CD4-positive, alpha-beta T cell treated with Interleukin-4 for 4 hours (primary cell): ENCODE results near the gene MCCC1.
"Not testable (repeated sequence)": the region's sequence is repeated elsewhere in the genome, so short reads cannot be mapped to it uniquely, and the experiment has no call there.

Experiments
- DNase-seq: peaks from one replicate; pipeline ENCODE4 v3.0.0-alpha.2; 2020

MCCC1 gene

DNA sequence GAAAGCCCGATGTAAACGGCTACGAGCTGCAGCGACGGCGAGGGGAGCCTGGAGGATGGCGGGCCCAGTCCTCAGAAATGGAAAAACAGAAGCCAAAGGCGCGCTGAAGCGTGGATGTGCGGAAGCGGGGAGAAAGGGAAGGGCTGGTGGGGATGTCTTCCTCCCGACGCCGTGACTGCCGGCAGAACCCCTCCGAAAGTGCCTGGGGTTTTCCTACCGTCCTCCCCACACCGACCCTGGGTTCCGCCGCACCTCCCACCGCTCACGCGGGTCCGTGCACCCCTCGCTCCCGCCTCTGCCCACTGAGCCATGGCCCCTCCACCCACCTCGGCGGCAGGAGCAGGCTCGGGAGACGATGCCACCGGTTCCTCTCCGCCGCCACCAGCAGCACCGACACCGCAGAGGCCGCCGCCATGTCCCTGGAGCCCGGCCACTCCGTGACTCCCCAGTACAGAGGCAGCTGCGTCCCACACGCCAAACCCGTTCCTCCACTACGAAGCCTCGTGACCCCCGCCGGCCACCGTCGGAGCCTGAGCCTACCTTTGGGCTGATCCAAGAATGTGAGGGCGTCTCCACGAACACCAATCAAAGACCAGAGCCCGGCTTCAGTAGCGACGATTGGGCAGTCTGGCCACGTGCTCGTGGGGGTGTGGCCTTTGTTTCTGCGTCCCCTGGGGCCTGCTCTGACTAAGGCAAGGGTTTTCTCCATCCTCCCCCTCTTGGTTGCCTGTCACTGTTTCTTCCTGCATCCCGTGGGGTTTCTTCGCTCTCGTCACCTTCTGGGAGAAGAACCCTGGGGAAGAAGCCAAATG, at the start of gene MCCC1:
MCCC1 (minus strand) TSS at position 471 of the 812 bp plus-strand sequence; CDS start at position 415, 56 bp downstream.
- peak; percentile 98 for DNase-seq

- no peak for DNase-seq
Observed at GRCh38 chr3:183148056-183148455, 48.8 kb upstream of the MCCC1 start.

DNA sequence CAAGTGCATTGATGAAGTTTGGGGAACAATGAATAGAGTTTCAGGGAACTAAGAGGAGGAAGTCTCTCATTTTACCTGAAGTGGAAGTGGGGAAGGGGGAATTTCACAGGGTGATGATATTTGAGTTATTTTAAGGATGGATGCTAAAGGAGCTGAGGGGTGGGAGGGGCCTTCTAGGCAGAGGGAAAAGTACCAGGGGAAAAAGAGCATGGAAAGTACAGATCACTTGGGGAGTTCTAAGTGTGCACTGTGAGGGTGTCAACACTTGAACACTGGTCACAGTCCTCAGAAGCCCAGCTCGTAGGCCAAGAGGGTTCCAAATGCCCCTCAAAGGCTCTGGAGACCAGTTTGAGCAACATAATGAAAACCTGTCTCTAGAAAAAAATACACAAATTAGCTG, 45.1 kb upstream of the MCCC1 start:
- no peak for DNase-seq

GRCh38 chr3:183142199-183142598, 42.9 kb upstream of the MCCC1 start:
- no peak for DNase-seq

DNA sequence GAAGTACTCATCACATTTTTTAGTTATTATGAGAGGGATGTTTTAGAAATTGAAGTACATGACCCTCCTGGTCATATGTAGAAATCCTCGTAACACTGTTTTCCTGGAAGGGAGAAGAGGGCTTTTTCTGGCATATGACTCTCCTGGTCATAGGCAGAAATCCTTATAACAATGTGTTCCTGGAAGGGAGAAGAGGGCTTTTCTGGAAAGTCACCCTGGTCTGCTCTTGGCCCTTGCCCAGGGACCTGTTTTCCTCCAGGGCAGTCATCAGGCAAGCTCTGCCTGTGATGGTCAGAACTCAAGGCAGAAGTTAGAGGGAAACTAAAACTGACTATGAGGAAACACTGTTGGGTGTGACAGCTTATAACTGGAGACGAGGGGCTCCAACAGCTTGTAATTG, 35.5 kb upstream of the MCCC1 start:
- DNase-seq, result no peak

GRCh38 chr3:183132409-183132808, 33.1 kb upstream of the MCCC1 start:
- DNase-seq, result no peak

DNA sequence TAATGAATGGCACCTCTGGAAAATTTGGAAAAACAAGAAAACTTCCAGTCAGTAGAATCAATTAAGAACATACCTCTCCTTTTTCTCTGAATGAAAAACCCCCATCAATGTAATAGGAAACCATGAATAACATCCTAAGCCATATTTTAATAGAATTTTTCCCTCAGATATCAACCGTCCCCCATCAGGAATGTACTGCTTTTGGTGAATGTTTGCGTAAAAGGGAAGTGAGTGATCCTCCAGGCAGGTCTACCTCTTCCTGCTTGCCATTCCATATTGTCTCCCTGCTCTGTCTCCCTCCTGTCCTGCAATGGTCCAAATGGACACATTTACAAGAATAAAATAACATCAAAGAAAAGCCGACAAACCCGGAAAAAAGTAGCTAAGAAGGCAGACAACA, 32.4 kb upstream of the MCCC1 start:
- no peak for DNase-seq

DNA sequence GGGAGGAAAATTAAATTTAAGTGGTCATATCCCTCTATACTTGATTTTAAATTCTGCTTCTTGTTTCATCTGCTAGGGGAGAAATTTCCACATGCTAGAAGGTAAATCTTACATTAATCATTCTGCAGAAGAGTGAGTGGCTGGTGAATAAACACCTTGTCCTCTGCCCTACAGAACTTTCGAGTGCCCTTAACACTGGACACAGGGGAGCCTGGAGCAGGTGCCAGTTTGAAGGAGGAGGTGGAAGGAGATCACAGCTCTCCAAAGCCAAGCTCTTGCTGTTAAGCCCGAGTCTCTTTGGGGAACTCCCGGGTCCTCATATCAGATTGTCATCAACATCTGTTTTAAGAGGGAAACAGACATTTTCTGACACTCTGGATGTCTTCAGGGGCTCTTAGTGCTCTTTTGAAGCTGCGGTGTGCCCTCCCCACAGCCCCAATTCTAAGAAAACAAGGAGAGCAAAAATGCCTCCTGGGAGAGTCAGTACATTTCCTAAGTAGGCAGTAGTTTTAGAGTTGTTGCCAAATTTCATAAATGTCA, 32.0 kb upstream of the MCCC1 start:
- no peak for DNase-seq

DNA sequence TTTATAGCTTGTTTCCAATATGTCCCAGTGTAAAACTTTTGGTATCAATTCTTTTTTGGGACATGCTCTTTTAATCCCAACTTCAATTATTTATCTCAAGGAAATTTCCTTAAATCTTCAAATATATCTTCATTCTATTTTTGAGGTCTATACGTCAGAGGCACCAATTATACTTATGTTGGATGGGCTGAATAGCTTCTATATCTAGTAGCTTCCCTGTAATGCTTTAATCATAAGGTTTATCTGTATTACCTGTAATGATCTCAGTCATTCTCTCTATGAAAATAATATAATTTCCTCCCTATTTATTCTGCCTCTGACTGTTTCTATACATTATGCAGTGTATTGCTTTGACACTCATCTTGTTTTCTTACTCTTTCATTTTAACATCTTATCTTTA, 29.9 kb upstream of the MCCC1 start:
- no peak for DNase-seq

GRCh38 chr3:183128709-183129108, 29.4 kb upstream of the MCCC1 start:
- DNase-seq, result no peak

- no peak for DNase-seq
Observed at GRCh38 chr3:183123891-183124290, 24.6 kb upstream of the MCCC1 start.

DNA sequence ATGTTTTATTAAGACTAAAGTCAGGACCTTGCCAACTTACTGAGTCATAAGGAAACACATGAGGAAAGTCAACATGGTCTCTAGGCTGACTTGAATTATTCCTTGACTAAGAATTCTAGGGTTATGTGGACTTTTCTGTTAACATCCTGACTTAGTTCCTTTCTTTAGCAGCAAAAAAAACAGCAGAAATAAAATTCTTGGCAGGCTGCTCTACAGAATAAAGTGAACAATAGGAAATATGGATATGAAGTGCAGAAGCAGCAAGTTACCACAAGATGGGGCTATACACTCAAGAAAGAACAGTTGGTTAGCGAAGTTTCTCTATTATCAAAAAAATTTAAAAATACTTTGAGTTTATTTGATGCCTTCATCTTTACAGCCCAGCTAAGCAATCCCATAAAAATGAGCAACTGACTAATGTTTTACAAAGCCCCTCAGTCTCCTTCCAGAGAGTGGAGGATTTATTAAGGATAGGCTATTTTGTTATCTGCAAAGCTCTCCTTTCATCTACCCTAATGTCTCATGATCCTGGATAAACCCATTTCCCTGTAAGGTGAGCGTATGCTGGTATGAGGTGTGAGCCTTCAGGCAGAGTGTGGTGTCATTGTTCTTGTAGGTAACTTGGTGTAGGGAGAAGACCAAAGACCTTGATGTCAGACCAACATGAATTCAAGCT, 23.1 kb upstream of the MCCC1 start:
- peak; percentile 56 for DNase-seq

DNA sequence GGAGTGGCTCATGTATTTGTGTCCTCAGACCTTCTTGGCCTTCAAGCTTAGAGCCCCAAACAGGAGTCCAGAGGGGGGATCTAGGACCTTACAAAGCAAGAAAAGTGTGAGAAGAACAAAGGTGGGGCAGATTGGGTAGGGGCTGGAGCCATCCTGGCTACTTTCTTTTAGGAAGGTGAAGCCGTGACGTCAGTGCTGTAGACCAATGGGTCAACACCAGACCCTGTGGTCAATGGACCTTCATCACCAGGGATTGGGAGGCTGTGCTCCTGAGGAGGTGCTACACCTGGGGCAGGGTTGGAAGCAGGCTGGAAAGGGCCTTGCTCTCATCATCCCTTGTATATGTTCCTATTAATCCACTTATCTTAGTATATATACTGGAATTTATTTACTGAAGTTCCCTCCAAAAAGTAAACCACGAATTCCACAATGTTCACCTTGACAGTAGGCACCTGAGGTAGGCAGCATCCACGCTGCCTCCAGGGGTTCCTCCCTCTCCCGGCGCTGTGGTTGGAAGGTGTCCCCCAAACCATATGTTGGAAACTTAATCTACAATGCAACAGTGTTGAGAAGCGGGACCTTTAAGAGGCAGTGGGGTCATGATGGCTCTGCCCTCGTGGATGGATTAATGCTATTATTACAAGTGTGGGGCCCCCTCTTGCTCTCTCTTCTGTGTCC, 21.4 kb upstream of the MCCC1 start:
- no peak for DNase-seq

GRCh38 chr3:183117056-183117455, 17.8 kb upstream of the MCCC1 start:
- DNase-seq, result no peak

DNA sequence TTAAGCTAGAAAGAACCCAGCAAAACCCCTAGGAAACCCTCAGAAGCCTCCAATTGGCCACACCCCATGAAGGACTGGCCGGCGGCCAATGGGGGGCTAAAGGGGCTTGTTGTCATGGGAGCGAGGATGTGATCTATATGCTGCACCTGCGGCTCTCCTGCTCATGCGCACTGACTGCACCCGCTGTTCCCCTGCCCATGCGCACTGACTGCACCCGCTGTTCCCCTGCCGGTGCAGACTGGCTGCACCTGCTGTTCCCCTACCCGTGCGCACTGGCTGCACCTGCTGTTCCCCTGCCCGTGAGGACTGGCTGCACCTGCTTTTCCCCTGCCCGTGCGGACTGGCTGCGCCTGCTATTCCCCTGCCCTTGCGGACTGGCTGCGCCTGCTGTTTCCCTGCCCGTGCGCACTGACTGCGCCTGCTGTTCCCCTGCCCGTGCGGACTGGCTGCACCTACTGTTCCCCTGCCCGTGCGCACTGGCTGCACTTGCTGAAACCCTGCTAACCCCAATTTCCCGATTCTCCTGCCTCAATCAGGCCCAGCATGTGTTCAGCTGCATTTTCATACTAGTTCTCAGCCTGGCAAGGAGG, 16.8 kb upstream of the MCCC1 start:
- peak; percentile 45 for DNase-seq

DNA sequence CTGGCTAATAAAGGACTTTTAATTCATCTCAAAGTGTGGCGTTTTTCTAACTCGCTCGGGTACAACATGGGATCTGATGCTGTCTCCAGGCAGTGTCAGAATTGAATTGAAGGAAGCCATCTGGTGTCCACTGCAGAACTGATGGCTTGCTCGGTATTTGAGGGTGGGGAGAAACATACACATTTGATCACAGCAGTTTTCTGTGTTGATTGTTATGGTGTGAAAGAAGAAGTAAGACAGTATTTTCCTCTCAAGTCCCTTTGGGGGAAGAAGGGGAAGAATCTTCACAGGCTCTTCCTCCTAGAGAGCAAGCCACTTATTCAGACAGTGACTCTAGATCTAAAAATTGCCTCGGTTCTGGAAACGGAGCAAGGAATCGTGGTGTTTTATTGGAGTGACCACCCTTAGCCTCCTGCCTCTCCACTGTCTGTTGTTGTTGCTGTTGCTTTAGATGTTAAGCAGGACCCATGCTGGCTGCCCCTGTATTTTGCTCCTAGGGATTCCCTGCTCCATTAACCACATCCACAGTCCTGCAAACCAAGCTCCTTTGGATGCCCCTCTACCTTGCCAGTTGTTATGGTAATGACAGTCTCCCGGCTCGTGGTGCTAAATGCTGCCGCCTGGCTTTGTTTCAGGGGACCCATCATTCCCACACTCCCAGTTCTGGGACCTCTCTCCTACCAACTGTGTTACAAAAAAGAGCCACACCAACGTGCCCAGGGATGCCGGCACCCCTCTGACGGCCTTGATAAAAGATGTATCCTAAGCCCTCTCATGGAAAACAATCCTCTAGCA, 15.3 kb upstream of the MCCC1 start:
- DNase-seq, result no peak

GRCh38 chr3:183109847-183110246, 10.6 kb upstream of the MCCC1 start:
- DNase-seq, result not testable (repeated sequence)

DNA sequence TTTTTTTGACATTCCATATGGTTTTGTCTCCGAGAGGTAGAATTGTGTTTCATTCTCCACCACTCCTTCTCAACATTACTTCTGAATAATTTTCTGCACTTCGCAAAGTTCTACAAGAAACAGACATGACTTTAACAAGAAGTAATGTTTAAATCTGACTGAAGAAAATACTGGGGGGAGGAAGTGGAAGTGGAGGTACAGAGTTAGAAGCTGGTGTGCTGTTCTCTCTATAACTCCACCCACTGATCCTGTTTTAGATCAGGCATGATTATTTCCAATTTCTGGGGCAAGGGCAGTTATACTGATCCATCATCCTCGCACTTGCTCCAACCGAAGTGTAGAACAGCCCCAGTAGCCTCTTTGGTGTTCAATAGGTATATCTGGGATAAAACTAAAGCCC, 9.2 kb upstream of the MCCC1 start:
- DNase-seq, result no peak

GRCh38 chr3:183108001-183108449, 8.7 kb upstream of the MCCC1 start:
- DNase-seq, result no peak

DNA sequence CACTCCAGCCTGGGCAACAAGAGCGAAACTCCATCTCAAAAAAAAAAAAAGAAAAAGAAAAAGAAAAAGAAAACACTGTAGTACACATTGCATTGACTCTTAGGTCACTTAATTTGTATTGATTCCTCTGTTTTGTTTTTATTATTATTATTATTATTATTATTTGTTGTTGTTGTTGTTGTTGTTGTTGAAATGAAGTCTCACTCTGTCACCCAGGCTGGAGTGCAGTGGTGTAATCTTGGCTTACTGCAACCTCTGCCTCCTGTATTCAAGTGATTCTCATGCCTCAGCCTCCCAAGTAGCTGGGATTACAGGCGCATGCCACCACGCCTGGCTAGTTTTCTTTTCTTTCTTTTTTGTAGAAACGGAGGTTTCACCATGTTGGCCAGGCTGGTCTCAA, 8.1 kb upstream of the MCCC1 start:
- DNase-seq, result not testable (repeated sequence)

DNA sequence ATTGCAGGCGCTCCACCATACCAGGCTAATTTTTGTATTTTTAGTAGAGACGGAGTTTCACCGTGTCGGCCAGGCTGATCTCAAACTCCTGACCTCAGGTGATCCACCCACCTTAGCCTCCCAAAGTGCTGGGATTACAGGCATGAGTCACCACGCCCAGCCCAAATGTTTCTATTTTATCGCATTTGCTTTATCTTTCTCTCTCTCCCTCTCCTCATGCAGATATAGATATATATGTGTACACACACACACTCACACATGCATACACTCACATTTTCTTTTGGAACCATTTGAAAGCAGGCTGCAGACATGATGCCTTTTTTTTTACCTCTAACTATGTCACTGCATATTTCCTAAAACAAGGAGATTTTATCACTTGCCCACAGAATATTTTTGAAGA, 7.3 kb upstream of the MCCC1 start:
- DNase-seq, result no peak

- not testable (repeated sequence) for DNase-seq
Observed at GRCh38 chr3:183103950-183104349, 4.7 kb upstream of the MCCC1 start.
